ENCODE data around the gene PRDX6. TPM values are rescaled to one million over a fixed set of nuclear protein-coding genes. Genes with fewer than 3 reads are reported as not detected.
A peak's percentile ranks its signal among the peaks of the same experiment; 100 is the strongest.
"Not testable (repeated sequence)": the region's sequence is repeated elsewhere in the genome, so short reads cannot be mapped to it uniquely, and the experiment has no call there.

PRDX6 gene
- total RNA-seq, 5 donors from 2014 or later (not counting 1 experiment from before 2014, with no cell fraction given), result 70.7 to 108 (median 98.3) TPM

DNA sequence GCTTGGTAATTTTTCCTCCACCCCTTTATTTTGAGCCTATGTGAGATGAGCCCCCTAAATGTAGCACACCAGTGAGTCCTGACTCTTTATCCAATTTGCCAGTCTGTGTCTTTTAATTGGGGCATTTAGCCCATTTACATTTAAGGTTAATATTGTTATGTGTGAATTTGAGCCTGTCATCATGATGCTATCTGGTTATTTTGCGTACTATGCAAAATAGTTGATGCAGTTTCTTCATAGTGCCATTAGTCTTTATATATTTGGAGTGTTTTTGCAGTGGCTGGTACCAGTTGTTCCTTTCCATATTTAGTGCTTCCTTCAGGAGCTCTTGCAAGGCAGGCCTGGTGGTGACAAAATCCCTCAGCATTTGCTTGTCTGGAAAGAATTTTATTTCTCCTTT lies 37.4 kb downstream of the PRDX6 start:
- POLR2A ChIA-PET; DNase-seq; H3K27me3 ChIP-seq (replicated peaks in 1 of 2; ENCODE audit: control insufficient read depth in 2 of 2, extremely low read depth in 1 of 2, insufficient read depth in 2 of 2, low read length in 1 of 2); H3K27ac ChIP-seq (ENCODE audit: low read length); H3K36me3 Mint-ChIP-seq; H3K4me1 ChIP-seq (ENCODE audit: control insufficient read depth in 1 of 2, extremely low read depth in 1 of 2, insufficient read depth in 2 of 2, low read length in 2 of 2); H3K27ac Mint-ChIP-seq; H3K36me3 ChIP-seq (ENCODE audit: control insufficient read depth in 2 of 2, extremely low read depth in 1 of 2, insufficient read depth in 1 of 2, low read length in 1 of 2); H3K4me3 Mint-ChIP-seq; H3K27me3 Mint-ChIP-seq; H3K9me3 Mint-ChIP-seq; H3K9me3 ChIP-seq; H3K4me3 ChIP-seq (ENCODE audit: control insufficient read depth in 1 of 2, extremely low read depth in 1 of 2, low read length in 1 of 2); ATAC-seq (replicated peaks in 1 of 4): not testable (repeated sequence)
- H3K4me1 Mint-ChIP-seq, result peaks cover 6 to 15% (median 6%) of the 10 kb centered on the region in 3 donors
- CTCF ChIA-PET, result interaction anchor here in 1 of 2 donors (0.5 kb wide), 1 partner anchor 36 kb away, joined by 4 read pairs; no protein-coding TSS in a partner anchor
- no CpG with 5 or more reads among the region's 1 CpG for WGBS (ENCODE audit: insufficient coverage)

DNA sequence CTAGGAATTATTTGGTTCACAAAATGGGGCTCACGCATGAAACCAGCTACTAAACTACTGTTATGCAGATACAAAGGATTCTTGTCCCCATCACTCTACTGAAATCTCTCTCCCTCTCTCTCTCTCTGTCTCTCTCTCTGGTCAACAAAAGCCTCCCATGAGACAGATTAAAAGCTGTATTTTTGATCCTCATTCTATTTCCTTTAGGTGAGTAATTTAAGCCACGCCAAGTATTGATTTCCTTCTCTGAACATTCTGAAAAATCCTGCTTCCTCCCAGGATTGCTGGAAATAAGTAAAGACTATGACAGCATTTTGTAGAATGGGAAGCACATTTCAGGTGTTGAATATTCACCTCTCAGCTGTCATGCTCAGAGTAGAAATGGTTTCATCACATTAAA lies 43.7 kb downstream of the PRDX6 start:
- ATAC-seq (replicated peaks in 1 of 4), result no peak
- WGBS (ENCODE audit: insufficient coverage), result no CpG with 5 or more reads among the region's 2 CpGs
- no peak overlapping the region for H3K4me3 ChIP-seq (ENCODE audit: control insufficient read depth in 1 of 2, extremely low read depth in 1 of 2, low read length in 1 of 2)

DNA sequence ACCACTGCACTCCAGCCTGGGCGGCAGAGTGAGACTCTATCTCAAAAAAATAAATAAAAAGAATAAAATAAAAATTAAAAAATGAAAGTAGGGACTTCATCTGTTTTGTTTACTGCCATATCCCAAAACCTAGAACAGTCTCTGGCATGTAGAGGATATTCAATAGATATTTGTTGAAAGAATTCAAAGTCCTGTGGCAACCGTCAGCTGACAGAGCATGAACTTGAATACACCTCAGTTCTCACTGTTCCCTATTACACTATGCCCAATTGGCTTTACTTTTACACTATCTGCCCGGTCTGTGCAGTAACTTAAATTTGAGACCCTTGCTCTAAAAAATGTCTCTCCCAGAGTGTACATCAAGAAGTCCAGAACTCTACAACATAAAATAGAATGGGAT lies 46.2 kb downstream of the PRDX6 start:
- H3K27ac Mint-ChIP-seq, result no peak overlapping the region
- no peaks in the 10 kb centered on the region for H3K9me3 Mint-ChIP-seq
- no CpG with 5 or more reads among the region's 3 CpGs for WGBS (ENCODE audit: insufficient coverage)

More for the DNA sequence above, 43.7 kb downstream of the PRDX6 start:
- peaks cover 2 to 9% of the 10 kb centered on the region in 2 experiments for H3K4me1 ChIP-seq (ENCODE audit: control insufficient read depth in 1 of 2, extremely low read depth in 1 of 2, insufficient read depth in 2 of 2, low read length in 2 of 2)
- peaks cover 0 to 8% of the 10 kb centered on the region in 2 experiments for H3K27me3 ChIP-seq (replicated peaks in 1 of 2; ENCODE audit: control insufficient read depth in 2 of 2, extremely low read depth in 1 of 2, insufficient read depth in 2 of 2, low read length in 1 of 2)
- Mint-ChIP-seq H3K27me3 (peaks cover 0 to 4% of the 10 kb centered on the region in 2 donors), H3K4me3 (no peak overlapping the region), H3K9me3 (no peaks in the 10 kb centered on the region), H3K4me1 (peaks cover 6 to 17% (median 6%) of the 10 kb centered on the region in 3 donors), H3K36me3 (no peaks in the 10 kb centered on the region), H3K27ac (no peak overlapping the region)
- no peak overlapping the region for H3K27ac ChIP-seq (ENCODE audit: low read length)
- CTCF ChIA-PET, result interaction anchor here in 1 of 2 donors (0.7 kb wide), 1 partner anchor 12 kb away, joined by 4 read pairs; no protein-coding TSS in a partner anchor
- H3K36me3 ChIP-seq (ENCODE audit: control insufficient read depth in 2 of 2, extremely low read depth in 1 of 2, insufficient read depth in 1 of 2, low read length in 1 of 2), result no peaks in the 10 kb centered on the region
- no peaks in the 10 kb centered on the region for H3K9me3 ChIP-seq
- DNase-seq, result no peak
- POLR2A ChIA-PET, result interaction anchor here (0.7 to 1.1 kb wide), 2 partner anchors 9 to 186 kb away, joined by 3 to 5 read pairs; no protein-coding TSS in a partner anchor

DNA sequence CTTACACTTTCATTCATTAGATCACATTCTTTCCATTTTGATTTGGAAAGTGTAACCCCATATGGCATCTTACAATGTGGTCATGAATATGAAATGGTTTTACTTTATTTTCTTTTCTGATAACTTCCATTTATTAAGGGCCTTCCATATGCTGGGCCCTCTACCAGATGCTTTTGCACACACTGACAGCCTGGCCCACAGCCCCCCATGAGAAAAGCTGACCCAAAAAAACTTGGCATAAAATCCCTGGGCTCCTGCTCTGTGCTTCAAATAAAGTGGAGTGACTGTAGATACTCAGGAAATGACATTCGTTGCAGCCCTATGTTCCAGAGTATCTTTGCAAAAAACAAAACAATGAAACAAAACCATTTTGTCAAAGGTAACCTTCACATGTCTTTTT lies 48.8 kb downstream of the PRDX6 start:
- POLR2A ChIA-PET, result no interaction called here
- Histone ChIP-seq H3K4me1 (ENCODE audit: control insufficient read depth in 1 of 2, extremely low read depth in 1 of 2, insufficient read depth in 2 of 2, low read length in 2 of 2) (no peaks in the 10 kb centered on the region), H3K27me3 (replicated peaks in 1 of 2; ENCODE audit: control insufficient read depth in 2 of 2, extremely low read depth in 1 of 2, insufficient read depth in 2 of 2, low read length in 1 of 2) (no peaks in the 10 kb centered on the region), H3K4me3 (ENCODE audit: control insufficient read depth in 1 of 2, extremely low read depth in 1 of 2, low read length in 1 of 2) (no peak overlapping the region), H3K9me3 (no peaks in the 10 kb centered on the region), H3K36me3 (ENCODE audit: control insufficient read depth in 2 of 2, extremely low read depth in 1 of 2, insufficient read depth in 1 of 2, low read length in 1 of 2) (no peaks in the 10 kb centered on the region), H3K27ac (ENCODE audit: low read length) (no peak overlapping the region)
- H3K27me3 Mint-ChIP-seq, result no peaks in the 10 kb centered on the region
- H3K4me3 Mint-ChIP-seq, result no peak overlapping the region
- no peaks in the 10 kb centered on the region for H3K36me3 Mint-ChIP-seq
- CTCF ChIA-PET, result no interaction called here
- no peaks in the 10 kb centered on the region for H3K9me3 Mint-ChIP-seq
- H3K4me1 Mint-ChIP-seq, result peaks cover 24 to 33% (median 26%) of the 10 kb centered on the region in 3 donors
- ATAC-seq (replicated peaks in 1 of 4) (no peak), DNase-seq (no peak)
- no peak overlapping the region for H3K27ac Mint-ChIP-seq
- WGBS (ENCODE audit: insufficient coverage), result 100% methylated on average over 1 of the region's 1 CpG

More for the DNA sequence above, 46.2 kb downstream of the PRDX6 start:
- Histone ChIP-seq H3K4me3 (ENCODE audit: control insufficient read depth in 1 of 2, extremely low read depth in 1 of 2, low read length in 1 of 2) (no peak overlapping the region), H3K9me3 (no peaks in the 10 kb centered on the region), H3K4me1 (ENCODE audit: control insufficient read depth in 1 of 2, extremely low read depth in 1 of 2, insufficient read depth in 2 of 2, low read length in 2 of 2) (peaks cover 0 to 6% of the 10 kb centered on the region in 2 experiments), H3K27ac (ENCODE audit: low read length) (no peak overlapping the region), H3K27me3 (replicated peaks in 1 of 2; ENCODE audit: control insufficient read depth in 2 of 2, extremely low read depth in 1 of 2, insufficient read depth in 2 of 2, low read length in 1 of 2) (peaks cover 0 to 5% of the 10 kb centered on the region in 2 experiments), H3K36me3 (ENCODE audit: control insufficient read depth in 2 of 2, extremely low read depth in 1 of 2, insufficient read depth in 1 of 2, low read length in 1 of 2) (no peaks in the 10 kb centered on the region)
- Mint-ChIP-seq H3K4me1 (peaks cover 10 to 26% (median 14%) of the 10 kb centered on the region in 3 donors), H3K27me3 (no peaks in the 10 kb centered on the region), H3K4me3 (no peak overlapping the region), H3K36me3 (no peaks in the 10 kb centered on the region)
- no peak for ATAC-seq (replicated peaks in 1 of 4)
- ChIA-PET CTCF (interaction anchor here in 1 of 2 donors (0.6 kb wide), 1 partner anchor 10 kb away, joined by 4 read pairs; no protein-coding TSS in a partner anchor), POLR2A (no interaction called here)
- DNase-seq, result no peak

DNA sequence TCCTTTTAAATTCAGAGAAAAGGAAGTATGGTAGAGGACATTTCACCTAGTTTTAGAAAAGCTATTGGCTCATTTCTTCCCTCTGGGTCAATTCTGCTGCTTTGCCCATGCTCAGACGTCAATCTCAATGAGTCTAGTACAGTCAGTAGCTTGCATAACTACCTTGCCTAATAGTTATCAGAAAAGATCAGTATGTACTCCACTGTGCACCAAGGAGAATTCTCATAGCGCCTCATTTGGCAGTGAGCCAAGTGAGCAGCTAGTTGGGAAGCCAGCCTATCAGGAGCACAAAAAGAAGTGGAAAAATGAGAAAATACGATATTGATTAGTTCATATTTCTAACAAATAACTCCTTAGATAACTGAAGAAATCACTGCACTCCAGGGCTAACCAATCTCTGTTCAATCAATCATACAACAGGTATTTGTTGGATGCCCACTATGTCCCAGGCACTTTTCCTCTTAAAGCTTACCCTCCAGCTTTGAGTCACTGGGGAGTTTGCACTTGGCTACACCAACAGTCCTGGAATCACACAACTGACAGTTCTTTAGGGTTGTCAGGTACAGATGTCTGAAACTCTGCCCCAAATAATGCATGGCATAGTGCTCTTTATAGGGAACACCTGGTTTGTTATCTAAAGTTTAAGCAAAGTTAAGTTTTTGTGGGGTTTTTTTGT lies 50.2 kb downstream of the PRDX6 start:
- DNase-seq (no peak), ATAC-seq (replicated peaks in 1 of 4) (no peak)
- H3K27ac ChIP-seq (ENCODE audit: low read length), result no peak overlapping the region
- no peaks in the 10 kb centered on the region for H3K36me3 ChIP-seq (ENCODE audit: control insufficient read depth in 2 of 2, extremely low read depth in 1 of 2, insufficient read depth in 1 of 2, low read length in 1 of 2)
- H3K9me3 ChIP-seq, result no peaks in the 10 kb centered on the region
- Mint-ChIP-seq H3K36me3 (no peaks in the 10 kb centered on the region), H3K4me3 (no peak overlapping the region), H3K27me3 (no peaks in the 10 kb centered on the region), H3K4me1 (peaks cover 33 to 42% (median 34%) of the 10 kb centered on the region in 3 donors), H3K9me3 (no peaks in the 10 kb centered on the region), H3K27ac (no peak overlapping the region)
- POLR2A ChIA-PET, result no interaction called here
- WGBS (ENCODE audit: insufficient coverage), result no CpG with 5 or more reads among the region's 3 CpGs
- no peak overlapping the region for H3K4me3 ChIP-seq (ENCODE audit: control insufficient read depth in 1 of 2, extremely low read depth in 1 of 2, low read length in 1 of 2)
- H3K4me1 ChIP-seq (ENCODE audit: control insufficient read depth in 1 of 2, extremely low read depth in 1 of 2, insufficient read depth in 2 of 2, low read length in 2 of 2), result no peaks in the 10 kb centered on the region
- H3K27me3 ChIP-seq (replicated peaks in 1 of 2; ENCODE audit: control insufficient read depth in 2 of 2, extremely low read depth in 1 of 2, insufficient read depth in 2 of 2, low read length in 1 of 2), result no peaks in the 10 kb centered on the region
- CTCF ChIA-PET, result interaction anchor here in 1 of 2 donors (0.5 kb wide), 1 partner anchor 195 kb away, joined by 6 read pairs; no protein-coding TSS in a partner anchor

DNA sequence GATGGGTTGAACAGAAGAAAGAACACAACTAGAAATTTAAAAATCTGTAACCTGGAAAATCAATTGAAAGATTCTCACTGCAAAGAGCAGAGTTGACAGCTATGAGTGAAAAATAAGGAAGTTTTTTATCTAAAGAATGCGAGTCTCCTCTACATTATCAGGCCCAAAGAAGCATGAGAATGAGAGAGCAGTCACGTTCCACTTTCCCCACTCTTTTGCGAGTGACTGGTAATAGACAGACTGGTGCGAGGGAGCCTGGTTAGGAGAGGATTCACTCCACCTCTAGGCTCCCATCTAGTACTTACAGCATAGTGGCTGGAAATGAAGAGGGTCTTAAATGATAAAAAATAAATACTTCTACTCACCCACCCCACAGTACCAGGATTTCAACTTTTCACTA lies 52.0 kb downstream of the PRDX6 start:
- peak overlapping the region; percentile 46 to 50 for H3K27ac Mint-ChIP-seq
- DNase-seq, result no peak
- no peaks in the 10 kb centered on the region for H3K36me3 ChIP-seq (ENCODE audit: control insufficient read depth in 2 of 2, extremely low read depth in 1 of 2, insufficient read depth in 1 of 2, low read length in 1 of 2)
- H3K9me3 Mint-ChIP-seq, result no peaks in the 10 kb centered on the region
- ATAC-seq (replicated peaks in 1 of 4), result no peak
- ChIA-PET POLR2A (no interaction called here), CTCF (no interaction called here)
- WGBS (ENCODE audit: insufficient coverage), result no CpG with 5 or more reads among the region's 4 CpGs
- peaks cover 0 to 5% of the 10 kb centered on the region in 2 experiments for H3K4me1 ChIP-seq (ENCODE audit: control insufficient read depth in 1 of 2, extremely low read depth in 1 of 2, insufficient read depth in 2 of 2, low read length in 2 of 2)
- no peaks in the 10 kb centered on the region for H3K36me3 Mint-ChIP-seq
- H3K27ac ChIP-seq (ENCODE audit: low read length), result no peak overlapping the region
- peaks cover 39 to 49% (median 40%) of the 10 kb centered on the region in 3 donors for H3K4me1 Mint-ChIP-seq
- H3K4me3 Mint-ChIP-seq, result no peak overlapping the region
- H3K9me3 ChIP-seq, result no peaks in the 10 kb centered on the region
- H3K27me3 ChIP-seq (replicated peaks in 1 of 2; ENCODE audit: control insufficient read depth in 2 of 2, extremely low read depth in 1 of 2, insufficient read depth in 2 of 2, low read length in 1 of 2), result no peaks in the 10 kb centered on the region
- H3K4me3 ChIP-seq (ENCODE audit: control insufficient read depth in 1 of 2, extremely low read depth in 1 of 2, low read length in 1 of 2), result no peak overlapping the region
- no peaks in the 10 kb centered on the region for H3K27me3 Mint-ChIP-seq

All from T-cell (primary cell).